ENCODE measurements around the gene IFT172. TPM values are rescaled to one million over a fixed set of nuclear protein-coding genes. Genes with fewer than 3 reads are reported as not detected.

IFT172 gene
- total and polyA plus RNA-seq, 2 donors from 2014 or later, result 25.9 to 40.3 TPM

GRCh38 chr2:27520316-27520715, 30.8 kb upstream of the IFT172 start:
- no peaks in the 10 kb centered on the region for H3K27me3 ChIP-seq (ENCODE audit: control insufficient read depth, insufficient read depth, low read length)
- H3K9ac ChIP-seq (ENCODE audit: low read length in 3 of 3), result no peak overlapping the region
- no peak for TF ChIP-seq CTCF (IDR thresholded peaks at IDR 0.05; ENCODE audit: borderline replicate concordance, extremely low read depth, insufficient read depth)
- H3K36me3 ChIP-seq (ENCODE audit: control insufficient read depth in 2 of 3, insufficient read depth in 3 of 3, low read length in 3 of 3), result no peaks in the 10 kb centered on the region
- H3K27ac ChIP-seq (ENCODE audit: low read depth in 2 of 2, low read length in 2 of 2), result no peak overlapping the region
- intact Hi-C loops (cut with DNase I), result no loop called here
- no peak overlapping the region for H3K4me3 ChIP-seq (ENCODE audit: low read length in 3 of 3)
- no peaks in the 10 kb centered on the region for H3K4me1 ChIP-seq (ENCODE audit: control insufficient read depth in 2 of 3, insufficient read depth in 2 of 3, low read depth in 1 of 3, low read length in 3 of 3)
- H3K9me3 ChIP-seq (ENCODE audit: control insufficient read depth in 2 of 3, insufficient read depth in 1 of 3, low read length in 3 of 3), result no peaks in the 10 kb centered on the region
- DNase-seq (no peak), FAIRE-seq (no peak)

DNA sequence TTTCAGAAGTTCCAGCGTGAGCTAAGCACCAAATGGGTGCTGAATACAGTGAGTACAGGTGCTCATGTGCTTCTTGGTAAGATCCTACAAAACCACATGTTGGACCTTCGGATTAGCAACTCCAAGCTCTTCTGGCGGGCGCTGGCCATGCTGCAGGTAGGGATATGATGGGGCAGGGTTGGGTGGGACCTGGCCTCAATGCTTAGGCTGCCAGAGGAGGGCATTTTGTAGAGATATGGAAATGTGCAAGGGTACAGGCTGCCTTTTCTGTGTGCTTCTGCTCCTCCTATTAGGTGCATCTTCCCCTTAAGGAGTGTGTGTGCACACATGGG, 29.2 kb upstream of the IFT172 start:
- no peak for FAIRE-seq
- Histone ChIP-seq H3K36me3 (ENCODE audit: control insufficient read depth in 2 of 3, insufficient read depth in 3 of 3, low read length in 3 of 3) (no peaks in the 10 kb centered on the region), H3K9me3 (ENCODE audit: control insufficient read depth in 2 of 3, insufficient read depth in 1 of 3, low read length in 3 of 3) (no peaks in the 10 kb centered on the region), H3K27ac (ENCODE audit: low read depth in 2 of 2, low read length in 2 of 2) (no peak overlapping the region), H3K27me3 (ENCODE audit: control insufficient read depth, insufficient read depth, low read length) (no peaks in the 10 kb centered on the region), H3K9ac (ENCODE audit: low read length in 3 of 3) (no peak overlapping the region), H3K4me1 (ENCODE audit: control insufficient read depth in 2 of 3, insufficient read depth in 2 of 3, low read depth in 1 of 3, low read length in 3 of 3) (no peaks in the 10 kb centered on the region), H3K4me3 (ENCODE audit: low read length in 3 of 3) (no peak overlapping the region)
- TF ChIP-seq CTCF (IDR thresholded peaks at IDR 0.05; ENCODE audit: borderline replicate concordance, extremely low read depth, insufficient read depth), result no peak
- no peak for DNase-seq
- intact Hi-C loops (cut with DNase I), result no loop called here

- Histone ChIP-seq H3K27ac (ENCODE audit: low read depth in 2 of 2, low read length in 2 of 2) (no peak overlapping the region), H3K9me3 (ENCODE audit: control insufficient read depth in 2 of 3, insufficient read depth in 1 of 3, low read length in 3 of 3) (no peaks in the 10 kb centered on the region), H3K27me3 (ENCODE audit: control insufficient read depth, insufficient read depth, low read length) (no peaks in the 10 kb centered on the region), H3K36me3 (ENCODE audit: control insufficient read depth in 2 of 3, insufficient read depth in 3 of 3, low read length in 3 of 3) (no peaks in the 10 kb centered on the region), H3K4me3 (ENCODE audit: low read length in 3 of 3) (no peak overlapping the region), H3K4me1 (ENCODE audit: control insufficient read depth in 2 of 3, insufficient read depth in 2 of 3, low read depth in 1 of 3, low read length in 3 of 3) (no peaks in the 10 kb centered on the region), H3K9ac (ENCODE audit: low read length in 3 of 3) (no peak overlapping the region)
- FAIRE-seq, result no peak
- intact Hi-C loops (cut with DNase I), result no loop called here
- no peak for DNase-seq
- no peak for TF ChIP-seq CTCF (IDR thresholded peaks at IDR 0.05; ENCODE audit: borderline replicate concordance, extremely low read depth, insufficient read depth)
These were observed 28.7 kb upstream of the IFT172 start for GRCh38 chr2:27518113-27518781.

GRCh38 chr2:27509326-27509725, 19.8 kb upstream of the IFT172 start:
- Histone ChIP-seq H3K4me3 (ENCODE audit: low read length in 3 of 3) (no peak overlapping the region), H3K9me3 (ENCODE audit: control insufficient read depth in 2 of 3, insufficient read depth in 1 of 3, low read length in 3 of 3) (no peaks in the 10 kb centered on the region), H3K36me3 (ENCODE audit: control insufficient read depth in 2 of 3, insufficient read depth in 3 of 3, low read length in 3 of 3) (no peaks in the 10 kb centered on the region), H3K27me3 (ENCODE audit: control insufficient read depth, insufficient read depth, low read length) (no peaks in the 10 kb centered on the region), H3K27ac (ENCODE audit: low read depth in 2 of 2, low read length in 2 of 2) (no peak overlapping the region), H3K4me1 (ENCODE audit: control insufficient read depth in 2 of 3, insufficient read depth in 2 of 3, low read depth in 1 of 3, low read length in 3 of 3) (no peaks in the 10 kb centered on the region), H3K9ac (ENCODE audit: low read length in 3 of 3) (no peak overlapping the region)
- TF ChIP-seq CTCF (IDR thresholded peaks at IDR 0.05; ENCODE audit: borderline replicate concordance, extremely low read depth, insufficient read depth), result no peak
- FAIRE-seq, result no peak
- intact Hi-C loops (cut with DNase I), result no loop called here
- DNase-seq, result peak in 2 of 5 donors; percentile 26 to 40

All from kidney (tissue), 14 donors.